Non-pigmented ciliary epithelial cell (primary cell): ENCODE measurements around the gene SCUBE3.

Source experiments
- DNase-seq: peaks from one replicate; pipeline ENCODE4 v3.0.0-alpha.2; 2010; ENCODE audit warnings: low read depth

SCUBE3 gene

GRCh38 chr6:35213824-35214756 lies at the start of gene SCUBE3:
Gene SCUBE3 (plus strand): TSS chr6:35213956. CDS start chr6:35214419, 463 bp downstream.
- DNase-seq: no peak

GRCh38 chr6:35164277-35164676 lies 49.5 kb upstream of the SCUBE3 start:
- no peak for DNase-seq

- no peak for DNase-seq
Measured at GRCh38 chr6:35164868-35165267, 48.9 kb upstream of the SCUBE3 start.

GRCh38 chr6:35165630-35166071 lies 48.1 kb upstream of the SCUBE3 start:
- DNase-seq: no peak

- no peak for DNase-seq
Measured at GRCh38 chr6:35166116-35166515, 47.6 kb upstream of the SCUBE3 start.

- DNase-seq: no peak
Measured at GRCh38 chr6:35166520-35166919, 47.2 kb upstream of the SCUBE3 start.

- no peak for DNase-seq
Measured at GRCh38 chr6:35167505-35167904, 46.3 kb upstream of the SCUBE3 start.

- no peak for DNase-seq
Measured at GRCh38 chr6:35168461-35168861, 45.3 kb upstream of the SCUBE3 start.

GRCh38 chr6:35170166-35170565 lies 43.6 kb upstream of the SCUBE3 start:
- DNase-seq: no peak

GRCh38 chr6:35170891-35171290 lies 42.9 kb upstream of the SCUBE3 start:
- no peak for DNase-seq

- no peak for DNase-seq
Measured at GRCh38 chr6:35173044-35173426, 40.7 kb upstream of the SCUBE3 start.

- DNase-seq: no peak
Measured at GRCh38 chr6:35173427-35174087, 40.2 kb upstream of the SCUBE3 start.

GRCh38 chr6:35174088-35174434 lies 39.7 kb upstream of the SCUBE3 start:
- no peak for DNase-seq

GRCh38 chr6:35174501-35174900 lies 39.3 kb upstream of the SCUBE3 start:
- DNase-seq: no peak

- no peak for DNase-seq
Measured at GRCh38 chr6:35176301-35177024, 37.3 kb upstream of the SCUBE3 start.

- DNase-seq: no peak
Measured at GRCh38 chr6:35177157-35177556, 36.6 kb upstream of the SCUBE3 start.

GRCh38 chr6:35177596-35177995 lies 36.2 kb upstream of the SCUBE3 start:
- DNase-seq: no peak

GRCh38 chr6:35178012-35178411 lies 35.7 kb upstream of the SCUBE3 start:
- DNase-seq: no peak

GRCh38 chr6:35178932-35179832 lies 34.6 kb upstream of the SCUBE3 start:
- no peak for DNase-seq

GRCh38 chr6:35179901-35180535 lies 33.7 kb upstream of the SCUBE3 start:
- DNase-seq: no peak

GRCh38 chr6:35181308-35181932 lies 32.3 kb upstream of the SCUBE3 start:
- no peak for DNase-seq
